ENCODE results near the gene HSPB8.

The HSPB8 gene

GRCh38 chr12:119200601-119201000 lies 21.9 kb downstream of the HSPB8 start:
- TF ChIP-seq CTBP1 (IDR thresholded peaks at IDR 0.05; ENCODE audit: borderline replicate concordance) (no peak), ELF4 (IDR thresholded peaks at IDR 0.05) (no peak), PKNOX1 (IDR thresholded peaks at IDR 0.05) (no peak), HDGF (IDR thresholded peaks at IDR 0.05; ENCODE audit: borderline replicate concordance) (no peak), NFRKB (IDR thresholded peaks at IDR 0.05) (no peak)
- ChIA-PET POLR2A (no interaction called here), CTCF (no interaction called here)
- no peak for DNase-seq (ENCODE audit: extremely low spot score)

GRCh38 chr12:119201789-119202543 lies 23.2 kb downstream of the HSPB8 start:
- DNase-seq (ENCODE audit: extremely low spot score) = no peak
- POLR2A ChIA-PET = no interaction called here
- TF ChIP-seq PKNOX1 (IDR thresholded peaks at IDR 0.05) (no peak), TARDBP (IDR thresholded peaks at IDR 0.05) (no peak), ELF4 (IDR thresholded peaks at IDR 0.05) (no peak), NFRKB (IDR thresholded peaks at IDR 0.05) (no peak), FOXK2 (IDR thresholded peaks at IDR 0.05) (no peak), SUZ12 (IDR thresholded peaks at IDR 0.05) (no peak), FOXM1 (IDR thresholded peaks at IDR 0.05; ENCODE audit: borderline replicate concordance) (no peak), BHLHE40 (IDR thresholded peaks at IDR 0.05; ENCODE audit: borderline replicate concordance) (no peak), ZNF384 (IDR thresholded peaks at IDR 0.05) (no peak)
- CTCF ChIA-PET = no interaction called here

GRCh38 chr12:119202544-119202943 lies 23.8 kb downstream of the HSPB8 start:
- DNase-seq (ENCODE audit: extremely low spot score) = no peak
- TF ChIP-seq PKNOX1 (IDR thresholded peaks at IDR 0.05) (no peak), LEF1 (IDR thresholded peaks at IDR 0.05; ENCODE audit: borderline replicate concordance) (no peak), FOXA1 (IDR thresholded peaks at IDR 0.05) (no peak), ZNF384 (IDR thresholded peaks at IDR 0.05) (no peak), ARNT (IDR thresholded peaks at IDR 0.05) (no peak)
- ChIA-PET POLR2A (no interaction called here), CTCF (no interaction called here)

- DNase-seq (ENCODE audit: extremely low spot score) = no peak
- CTCF ChIA-PET = interaction anchor here (0.6 kb wide), 1 partner anchor 43 kb away, joined by 3 read pairs; no protein-coding TSS in a partner anchor
- POLR2A ChIA-PET = no interaction called here
- TF ChIP-seq ZNF384 (IDR thresholded peaks at IDR 0.05) (no peak), NFRKB (IDR thresholded peaks at IDR 0.05) (no peak), CTBP1 (IDR thresholded peaks at IDR 0.05; ENCODE audit: borderline replicate concordance) (no peak), SUZ12 (IDR thresholded peaks at IDR 0.05) (no peak), L3MBTL2 (conservative IDR thresholded peaks at IDR 0.05) (no peak), FOXK2 (IDR thresholded peaks at IDR 0.05) (no peak), SP1 (IDR thresholded peaks at IDR 0.05) (no peak), FOXA1 (IDR thresholded peaks at IDR 0.05) (no peak), LEF1 (IDR thresholded peaks at IDR 0.05; ENCODE audit: borderline replicate concordance) (no peak), FOXM1 (IDR thresholded peaks at IDR 0.05; ENCODE audit: borderline replicate concordance) (no peak), ARNT (IDR thresholded peaks at IDR 0.05) (no peak), TARDBP (IDR thresholded peaks at IDR 0.05) (no peak), PKNOX1 (IDR thresholded peaks at IDR 0.05) (no peak), BHLHE40 (IDR thresholded peaks at IDR 0.05; ENCODE audit: borderline replicate concordance) (no peak), ELF4 (IDR thresholded peaks at IDR 0.05) (no peak)
Measured at GRCh38 chr12:119204131-119204530, 25.4 kb downstream of the HSPB8 start.

GRCh38 chr12:119204671-119205285 lies 26.0 kb downstream of the HSPB8 start:
- CTCF ChIA-PET = no interaction called here

More at GRCh38 chr12:119204671-119205285, 26.0 kb downstream of the HSPB8 start:
- no peak for DNase-seq (ENCODE audit: extremely low spot score)
- POLR2A ChIA-PET = interaction anchor here (1.6 kb wide), 1 partner anchor 26 kb away, joined by 4 read pairs; the partner anchor contains the start of gene HSPB8
- TF ChIP-seq FOXA1 (IDR thresholded peaks at IDR 0.05) = no peak
- no peak for TF ChIP-seq FOXK2 (IDR thresholded peaks at IDR 0.05)
- no peak for TF ChIP-seq NFRKB (IDR thresholded peaks at IDR 0.05)
- TF ChIP-seq PKNOX1 (IDR thresholded peaks at IDR 0.05) = no peak
- TF ChIP-seq LEF1 (IDR thresholded peaks at IDR 0.05; ENCODE audit: borderline replicate concordance) = no peak
- TF ChIP-seq ZNF384 (IDR thresholded peaks at IDR 0.05) = no peak
- TF ChIP-seq SP1 (IDR thresholded peaks at IDR 0.05) = no peak
- no peak for TF ChIP-seq BHLHE40 (IDR thresholded peaks at IDR 0.05; ENCODE audit: borderline replicate concordance)
- TF ChIP-seq FOXM1 (IDR thresholded peaks at IDR 0.05; ENCODE audit: borderline replicate concordance) = no peak
- TF ChIP-seq ELF4 (IDR thresholded peaks at IDR 0.05) = no peak
- no peak for TF ChIP-seq TARDBP (IDR thresholded peaks at IDR 0.05)
- TF ChIP-seq L3MBTL2 (conservative IDR thresholded peaks at IDR 0.05) = no peak
- no peak for TF ChIP-seq SUZ12 (IDR thresholded peaks at IDR 0.05)
- no peak for TF ChIP-seq ARNT (IDR thresholded peaks at IDR 0.05)
- TF ChIP-seq HDGF (IDR thresholded peaks at IDR 0.05; ENCODE audit: borderline replicate concordance) = no peak
- no peak for TF ChIP-seq CTBP1 (IDR thresholded peaks at IDR 0.05; ENCODE audit: borderline replicate concordance)

Data from HEK293T (cell line).